ENCODE measurements around the gene SLBP.
A peak's percentile ranks its signal among the peaks of the same experiment; 100 is the strongest.

Gene SLBP

GRCh38 chr4:1646690-1647089 lies 65.4 kb downstream of the SLBP start:
- ATAC-seq = no peak
- TF ChIP-seq SNAI2 (CRISPR knock-in tag; IDR thresholded peaks at IDR 0.05) = no peak
- no peak for TF ChIP-seq ZNF8 (CRISPR knock-in tag; IDR thresholded peaks at IDR 0.05)
- TF ChIP-seq TCF4 (CRISPR knock-in tag; IDR thresholded peaks at IDR 0.05; ENCODE audit: borderline replicate concordance) = no peak
- TF ChIP-seq OSR1 (CRISPR knock-in tag; IDR thresholded peaks at IDR 0.05) = no peak
- no peak for TF ChIP-seq BACH2 (CRISPR knock-in tag; IDR thresholded peaks at IDR 0.05; ENCODE audit: borderline replicate concordance)
- TF ChIP-seq ZNF565 (CRISPR knock-in tag; conservative IDR thresholded peaks at IDR 0.05; ENCODE audit: low read depth) = no peak
- no peak for TF ChIP-seq ARNTL (CRISPR knock-in tag; IDR thresholded peaks at IDR 0.05; ENCODE audit: borderline replicate concordance, low read depth)
- no peak for TF ChIP-seq CREB5 (CRISPR knock-in tag; IDR thresholded peaks at IDR 0.05; ENCODE audit: low read depth)
- no peak for TF ChIP-seq ZFP30 (CRISPR knock-in tag; IDR thresholded peaks at IDR 0.05)
- no peak for TF ChIP-seq TOX (CRISPR knock-in tag; IDR thresholded peaks at IDR 0.05; ENCODE audit: borderline replicate concordance)
- no peak for TF ChIP-seq ZC3H10 (CRISPR knock-in tag; IDR thresholded peaks at IDR 0.05)
- TF ChIP-seq CSRNP3 (CRISPR knock-in tag; IDR thresholded peaks at IDR 0.05) = no peak
- TF ChIP-seq ESRRG (CRISPR knock-in tag; IDR thresholded peaks at IDR 0.05) = no peak
- no peak for TF ChIP-seq ZFP3 (CRISPR knock-in tag; IDR thresholded peaks at IDR 0.05)
- no peak for TF ChIP-seq GLIS3 (CRISPR knock-in tag; IDR thresholded peaks at IDR 0.05)

- no peak for TF ChIP-seq ZNF8 (CRISPR knock-in tag; IDR thresholded peaks at IDR 0.05)
- no peak for TF ChIP-seq CREB5 (CRISPR knock-in tag; IDR thresholded peaks at IDR 0.05; ENCODE audit: low read depth)
- TF ChIP-seq CSDC2 (CRISPR knock-in tag; IDR thresholded peaks at IDR 0.05) = no peak
- TF ChIP-seq SNAI2 (CRISPR knock-in tag; IDR thresholded peaks at IDR 0.05) = no peak
- 0 out of 2 replicates have a peak, but pooled peaks have one; percentile 32 for TF ChIP-seq TCF4 (CRISPR knock-in tag; IDR thresholded peaks at IDR 0.05; ENCODE audit: borderline replicate concordance)
- ATAC-seq = peak; percentile 64
Observed at GRCh38 chr4:1644891-1645657, 67.0 kb downstream of the SLBP start.

GRCh38 chr4:1643971-1644735 lies 68.0 kb downstream of the SLBP start:
- ATAC-seq = no peak
- no peak for TF ChIP-seq POU6F1 (CRISPR knock-in tag; IDR thresholded peaks at IDR 0.05; ENCODE audit: borderline replicate concordance, low read depth)
- TF ChIP-seq ZC3H10 (CRISPR knock-in tag; IDR thresholded peaks at IDR 0.05) = no peak
